Panc1 (cell line): ENCODE measurements around the gene RBM45. TPM values are rescaled to one million over a fixed set of nuclear protein-coding genes. Genes with fewer than 3 reads are reported as not detected.

Experiments
- ATAC-seq: fragments of 200-7000 bp; cut with Tn5 transposase; 2 replicates; pipeline ENCODE4 v1.9.1; 2020; ENCODE audit warnings: mild to moderate bottlenecking, moderate library complexity
- BruUV-seq: library from RNA; stranded (reverse); fragments of 400-500 nt; replicated peaks from 2 replicates; lab custom pipeline; 2021; lab: Mats Ljungman, UMichigan
- CTCF ChIA-PET: fragments of 300-600 bp; sonication (Branson Sonifier 250); formaldehyde crosslinking; loops from one replicate; lab custom pipeline; 2022; ENCODE audit warnings: antibody characterized with exemption; lab: Charles Lee
- POLR2A ChIA-PET: fragments of 300-600 bp; sonication (Branson Sonifier 250); formaldehyde crosslinking; loops from one replicate; lab custom pipeline; 2022; ENCODE audit warnings: antibody characterized with exemption; lab: Charles Lee
- DNase-seq: peaks from one replicate; pipeline ENCODE4 v3.0.0-alpha.2; 2010; ENCODE audit warnings: low read depth, low spot score
- H3K27ac ChIP-seq: 2 replicates; pipeline ENCODE4 v1.5.1; 2011; ENCODE audit warnings: mild to moderate bottlenecking, low read length, inconsistent platforms
- H3K27me3 ChIP-seq: fragments of 200-500 bp; sonication (Bioruptor generic); 2 replicates; pipeline ENCODE4 v1.6.0; 2014; ENCODE audit warnings: low read length, inconsistent platforms; ENCODE audit not compliant: control insufficient read depth, insufficient read depth
- H3K36me3 ChIP-seq: fragments of 200-500 bp; sonication (Bioruptor generic); 2 replicates; pipeline ENCODE4 v1.5.1; 2014; ENCODE audit warnings: inconsistent platforms, mild to moderate bottlenecking, low read length, moderate library complexity; ENCODE audit not compliant: control insufficient read depth, insufficient read depth
- H3K4me1 ChIP-seq: 2 replicates; pipeline ENCODE4 v1.5.1; 2011; ENCODE audit warnings: inconsistent platforms, mild to moderate bottlenecking, low read length, moderate library complexity; ENCODE audit not compliant: control insufficient read depth, insufficient read depth
- H3K4me3 ChIP-seq, 2 experiments: 2 replicates each; pipeline ENCODE4 v1.5.1; 2011 to 2012; ENCODE audit warnings: low read depth in 2 of 2, low read length in 2 of 2, mild to moderate bottlenecking in 2 of 2, inconsistent platforms in 1 of 2, moderate library complexity in 1 of 2
- H3K9me3 ChIP-seq: fragments of 200-500 bp; sonication (Bioruptor generic); 2 replicates; pipeline ENCODE4 v1.5.1; 2014; ENCODE audit warnings: low read depth, mild to moderate bottlenecking, inconsistent platforms, low read length, moderate library complexity; ENCODE audit not compliant: control insufficient read depth, insufficient read depth
- POLR2AphosphoS5 ChIP-seq: IDR thresholded peaks from 2 replicates; pipeline ENCODE4 v1.6.1; 2012; ENCODE audit warnings: mild to moderate bottlenecking, low read depth, low read length, moderate library complexity
- REST ChIP-seq, 2 experiments: IDR thresholded peaks; 2 replicates each; pipeline ENCODE4 v1.6.1; 2011 to 2012; ENCODE audit warnings: low read depth in 2 of 2, control low read depth in 1 of 2, low read length in 1 of 2, mild to moderate bottlenecking in 1 of 2, moderate library complexity in 1 of 2; ENCODE audit not compliant: insufficient read depth in 1 of 2
- SIN3A ChIP-seq: IDR thresholded peaks from 2 replicates; pipeline ENCODE4 v1.6.1; 2012; ENCODE audit warnings: low read depth, mild to moderate bottlenecking, low read length, moderate library complexity, borderline replicate concordance; ENCODE audit not compliant: insufficient read depth
- TCF7L2 ChIP-seq: IDR thresholded peaks from 2 replicates; pipeline ENCODE4 v1.6.1; 2011; ENCODE audit warnings: mild to moderate bottlenecking, low read depth, low read length, inconsistent platforms
- in situ Hi-C: cut with HindIII; loops from 2 replicates; pipeline ENCODE4 v1.10.0; 2016; ENCODE audit warnings: low sequenced_read_pairs, low pct_unique_long_range_greater_than_20kb
- intact Hi-C: fragments of 100-400 bp; cut with micrococcal nuclease; formaldehyde crosslinking; loops from one replicate; pipeline ENCODE4 v1.10.0; 2022; ENCODE audit not compliant: unreplicated experiment
- total RNA-seq: library from RNA; stranded (reverse); gene quantifications from one replicate; pipeline ENCODE4 v1.2.1, GENCODE V29; 2021; ENCODE audit not compliant: unreplicated experiment
- TF ChIP-seq, protein P1 (sequence below): fragments of 450-650 bp; IDR thresholded peaks from 2 replicates; pipeline ENCODE4 v1.5.1; 2017; ENCODE audit warnings: mild to moderate bottlenecking

Gene RBM45
- total RNA-seq, 1 experiment from 2014 or later: 14.1 TPM

GRCh38 chr2:178072383-178073301 is 39.6 kb upstream of the RBM45 start, which contains the start of gene PDE11A:
TSS of gene PDE11A (minus strand) at chr2:178072777. CDS start at chr2:178072437, 340 bp downstream.
- DNase-seq (no peak), ATAC-seq (peak; percentile 94)
- TF ChIP-seq REST (IDR thresholded peaks at IDR 0.05; ENCODE audit: insufficient read depth in 1 of 2, low read depth in 2 of 2, low read length in 1 of 2): no peak
- no peak for TF ChIP-seq SIN3A
- TF ChIP-seq, protein P1, sequence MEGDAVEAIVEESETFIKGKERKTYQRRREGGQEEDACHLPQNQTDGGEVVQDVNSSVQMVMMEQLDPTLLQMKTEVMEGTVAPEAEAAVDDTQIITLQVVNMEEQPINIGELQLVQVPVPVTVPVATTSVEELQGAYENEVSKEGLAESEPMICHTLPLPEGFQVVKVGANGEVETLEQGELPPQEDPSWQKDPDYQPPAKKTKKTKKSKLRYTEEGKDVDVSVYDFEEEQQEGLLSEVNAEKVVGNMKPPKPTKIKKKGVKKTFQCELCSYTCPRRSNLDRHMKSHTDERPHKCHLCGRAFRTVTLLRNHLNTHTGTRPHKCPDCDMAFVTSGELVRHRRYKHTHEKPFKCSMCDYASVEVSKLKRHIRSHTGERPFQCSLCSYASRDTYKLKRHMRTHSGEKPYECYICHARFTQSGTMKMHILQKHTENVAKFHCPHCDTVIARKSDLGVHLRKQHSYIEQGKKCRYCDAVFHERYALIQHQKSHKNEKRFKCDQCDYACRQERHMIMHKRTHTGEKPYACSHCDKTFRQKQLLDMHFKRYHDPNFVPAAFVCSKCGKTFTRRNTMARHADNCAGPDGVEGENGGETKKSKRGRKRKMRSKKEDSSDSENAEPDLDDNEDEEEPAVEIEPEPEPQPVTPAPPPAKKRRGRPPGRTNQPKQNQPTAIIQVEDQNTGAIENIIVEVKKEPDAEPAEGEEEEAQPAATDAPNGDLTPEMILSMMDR: no peak
- no peak for TF ChIP-seq POLR2AphosphoS5
- no peak for TF ChIP-seq TCF7L2
- Histone ChIP-seq H3K9me3 (no peaks in the 10 kb centered on the region), H3K36me3 (no peaks in the 10 kb centered on the region), H3K27ac (no peak within 1 kb of the TSS), H3K4me1 (peaks cover 5% of the 10 kb centered on the region; the same call in 1 of the 2 replicates), H3K4me3 (peak within 1 kb of the TSS; percentile 35 to 67), H3K27me3 (peaks cover 12% of the 10 kb centered on the region)
- no TSS peak for BruUV-seq
- CTCF ChIA-PET: no interaction called here
- in situ Hi-C loops: no loop called here
- intact Hi-C loops: no loop called here
- POLR2A ChIA-PET: no interaction called here

- no peak overlapping the region for H3K27ac ChIP-seq
- CTCF ChIA-PET: no interaction called here
- intact Hi-C loops (no loop called here), in situ Hi-C loops (no loop called here)
- ATAC-seq (no peak), DNase-seq (no peak)
- no peaks in the 10 kb centered on the region for H3K9me3 ChIP-seq
- no TSS peak for BruUV-seq
- H3K27me3 ChIP-seq: peaks cover 12% of the 10 kb centered on the region
- no peaks in the 10 kb centered on the region for H3K36me3 ChIP-seq
- H3K4me3 ChIP-seq: no peak overlapping the region
- H3K4me1 ChIP-seq: peaks cover 5% of the 10 kb centered on the region; the same call in 1 of the 2 replicates
- POLR2A ChIA-PET: no interaction called here
- TF ChIP-seq POLR2AphosphoS5 (no peak), REST (IDR thresholded peaks at IDR 0.05; ENCODE audit: insufficient read depth in 1 of 2, low read depth in 2 of 2, low read length in 1 of 2) (no peak), SIN3A (no peak), TCF7L2 (no peak)
- TF ChIP-seq, protein P1: no peak
Observed at GRCh38 chr2:178074123-178075005, 37.9 kb upstream of the RBM45 start.
